T-helper 2 cell treated with Interferon-gamma antibody and Interleukin-4, amounts not matched to agents 5 μg/mL and 100 μg/mL, for 36 hours (primary cell): Measurements from ENCODE around the gene ZSCAN21.

Source experiments
- DNase-seq: peaks from one replicate; pipeline ENCODE4 v3.0.0; 2021; ENCODE audit warnings: low spot score
- H3K27ac Mint-ChIP-seq: one replicate; pipeline ENCODE4 v1.8.0; 2021; ENCODE audit warnings: mild to moderate bottlenecking, mixed read lengths
- H3K27me3 Mint-ChIP-seq: one replicate; pipeline ENCODE4 v1.8.0; 2021; ENCODE audit warnings: low read depth, mixed read lengths
- H3K36me3 Mint-ChIP-seq: one replicate; pipeline ENCODE4 v1.8.0; 2021; ENCODE audit warnings: low read depth, mixed read lengths
- H3K4me1 Mint-ChIP-seq: one replicate; pipeline ENCODE4 v1.8.0; 2021; ENCODE audit warnings: low read depth, mixed read lengths
- H3K4me3 Mint-ChIP-seq: one replicate; pipeline ENCODE4 v1.8.0; 2022; ENCODE audit warnings: mild to moderate bottlenecking, moderate library complexity, mixed read lengths
- H3K9me3 Mint-ChIP-seq: one replicate; pipeline ENCODE4 v1.8.0; 2021; ENCODE audit warnings: mixed read lengths

Gene ZSCAN21

GRCh38 chr7:100048680-100049079 is 894 bp upstream of the ZSCAN21 start:
- Mint-ChIP-seq H3K27me3 (no peaks in the 10 kb centered on the region), H3K9me3 (no peaks in the 10 kb centered on the region), H3K4me3 (peak overlapping the region; percentile 67), H3K27ac (peak overlapping the region; percentile 52), H3K36me3 (peaks cover 2% of the 10 kb centered on the region), H3K4me1 (peaks cover 14% of the 10 kb centered on the region)
- no peak for DNase-seq

GRCh38 chr7:100051611-100052010 is 2.0 kb downstream of the ZSCAN21 start:
- Mint-ChIP-seq H3K27me3 (no peaks in the 10 kb centered on the region), H3K36me3 (peaks cover 2% of the 10 kb centered on the region), H3K9me3 (no peaks in the 10 kb centered on the region), H3K4me1 (peaks cover 11% of the 10 kb centered on the region), H3K27ac (no peak overlapping the region), H3K4me3 (peak overlapping the region; percentile 1)
- DNase-seq = no peak

GRCh38 chr7:100053215-100053614 is 3.6 kb downstream of the ZSCAN21 start:
- no peaks in the 10 kb centered on the region for H3K27me3 Mint-ChIP-seq
- peaks cover 4% of the 10 kb centered on the region for H3K36me3 Mint-ChIP-seq
- H3K4me3 Mint-ChIP-seq = no peak overlapping the region
- H3K4me1 Mint-ChIP-seq = peaks cover 11% of the 10 kb centered on the region
- no peak overlapping the region for H3K27ac Mint-ChIP-seq
- no peaks in the 10 kb centered on the region for H3K9me3 Mint-ChIP-seq
- DNase-seq = peak; percentile 6

- Mint-ChIP-seq H3K27ac (no peak overlapping the region), H3K9me3 (no peaks in the 10 kb centered on the region), H3K4me1 (no peaks in the 10 kb centered on the region), H3K4me3 (no peak overlapping the region), H3K27me3 (no peaks in the 10 kb centered on the region), H3K36me3 (peaks cover 12% of the 10 kb centered on the region)
- DNase-seq = no peak
Measured at GRCh38 chr7:100057006-100057405, 7.4 kb downstream of the ZSCAN21 start.

GRCh38 chr7:100059251-100059739 is 9.7 kb downstream of the ZSCAN21 start:
- H3K36me3 Mint-ChIP-seq = peaks cover 17% of the 10 kb centered on the region
- DNase-seq = no peak

GRCh38 chr7:100061518-100062193 is 12.1 kb downstream of the ZSCAN21 start:
- DNase-seq = no peak
- Mint-ChIP-seq H3K4me3 (no peak overlapping the region), H3K9me3 (no peaks in the 10 kb centered on the region), H3K27ac (peak overlapping the region; percentile 8), H3K4me1 (no peaks in the 10 kb centered on the region), H3K36me3 (peaks cover 30% of the 10 kb centered on the region), H3K27me3 (no peaks in the 10 kb centered on the region)

More at GRCh38 chr7:100059251-100059739, 9.7 kb downstream of the ZSCAN21 start:
- H3K9me3 Mint-ChIP-seq = no peaks in the 10 kb centered on the region
- no peak overlapping the region for H3K4me3 Mint-ChIP-seq
- no peaks in the 10 kb centered on the region for H3K27me3 Mint-ChIP-seq
- H3K4me1 Mint-ChIP-seq = no peaks in the 10 kb centered on the region
- H3K27ac Mint-ChIP-seq = no peak overlapping the region

- no peaks in the 10 kb centered on the region for H3K4me1 Mint-ChIP-seq
- no peak overlapping the region for H3K27ac Mint-ChIP-seq
- peaks cover 32% of the 10 kb centered on the region for H3K36me3 Mint-ChIP-seq
- no peak for DNase-seq
- no peak overlapping the region for H3K4me3 Mint-ChIP-seq
- no peaks in the 10 kb centered on the region for H3K27me3 Mint-ChIP-seq
- H3K9me3 Mint-ChIP-seq = no peaks in the 10 kb centered on the region
Measured at GRCh38 chr7:100063376-100063775, 13.8 kb downstream of the ZSCAN21 start.

- Mint-ChIP-seq H3K4me3 (no peak overlapping the region), H3K27me3 (no peaks in the 10 kb centered on the region), H3K27ac (no peak overlapping the region), H3K36me3 (peaks cover 32% of the 10 kb centered on the region), H3K4me1 (no peaks in the 10 kb centered on the region), H3K9me3 (no peaks in the 10 kb centered on the region)
- DNase-seq = no peak
Measured at GRCh38 chr7:100064162-100064561, 14.6 kb downstream of the ZSCAN21 start.

GRCh38 chr7:100065452-100066186 is 16.0 kb downstream of the ZSCAN21 start:
- H3K27ac Mint-ChIP-seq = no peak overlapping the region
- H3K4me1 Mint-ChIP-seq = no peaks in the 10 kb centered on the region
- H3K36me3 Mint-ChIP-seq = peaks cover 42% of the 10 kb centered on the region
- no peak for DNase-seq
- H3K27me3 Mint-ChIP-seq = no peaks in the 10 kb centered on the region
- H3K4me3 Mint-ChIP-seq = no peak overlapping the region
- H3K9me3 Mint-ChIP-seq = peaks cover 7% of the 10 kb centered on the region

- H3K4me3 Mint-ChIP-seq = no peak overlapping the region
- no peak for DNase-seq
- no peaks in the 10 kb centered on the region for H3K27me3 Mint-ChIP-seq
- no peaks in the 10 kb centered on the region for H3K4me1 Mint-ChIP-seq
- H3K27ac Mint-ChIP-seq = no peak overlapping the region
- peaks cover 50% of the 10 kb centered on the region for H3K36me3 Mint-ChIP-seq
- H3K9me3 Mint-ChIP-seq = peaks cover 21% of the 10 kb centered on the region
Measured at GRCh38 chr7:100066953-100067352, 17.4 kb downstream of the ZSCAN21 start.

- Mint-ChIP-seq H3K27me3 (no peaks in the 10 kb centered on the region), H3K27ac (no peak overlapping the region), H3K4me3 (no peak overlapping the region), H3K9me3 (peaks cover 35% of the 10 kb centered on the region), H3K36me3 (peaks cover 66% of the 10 kb centered on the region), H3K4me1 (no peaks in the 10 kb centered on the region)
- DNase-seq = no peak
Measured at GRCh38 chr7:100069991-100070390, 20.4 kb downstream of the ZSCAN21 start.

GRCh38 chr7:100071018-100071723 is 21.6 kb downstream of the ZSCAN21 start:
- Mint-ChIP-seq H3K4me3 (no peak overlapping the region), H3K27me3 (no peaks in the 10 kb centered on the region), H3K36me3 (peaks cover 71% of the 10 kb centered on the region), H3K9me3 (peaks cover 42% of the 10 kb centered on the region), H3K27ac (no peak overlapping the region), H3K4me1 (peaks cover 2% of the 10 kb centered on the region)
- DNase-seq = no peak

- Mint-ChIP-seq H3K4me1 (peaks cover 2% of the 10 kb centered on the region), H3K27ac (peak overlapping the region; percentile 6), H3K4me3 (no peak overlapping the region), H3K27me3 (no peaks in the 10 kb centered on the region), H3K36me3 (peaks cover 81% of the 10 kb centered on the region), H3K9me3 (peaks cover 45% of the 10 kb centered on the region)
- DNase-seq = no peak
Measured at GRCh38 chr7:100072462-100072861, 22.9 kb downstream of the ZSCAN21 start.

GRCh38 chr7:100074841-100075240 is 25.3 kb downstream of the ZSCAN21 start:
- Mint-ChIP-seq H3K9me3 (peaks cover 45% of the 10 kb centered on the region), H3K27me3 (no peaks in the 10 kb centered on the region), H3K27ac (no peak overlapping the region), H3K36me3 (peaks cover 85% of the 10 kb centered on the region), H3K4me1 (peaks cover 12% of the 10 kb centered on the region), H3K4me3 (no peak overlapping the region)
- no peak for DNase-seq
